Loucy (cell line): ENCODE measurements around the gene TCTN1.

Source experiments
- EZH2phosphoT487 ChIP-seq: fragments of 200-600 bp; IDR thresholded peaks from 2 replicates; pipeline ENCODE4 v1.6.1; 2018; ENCODE audit warnings: antibody characterized with exemption, mild to moderate bottlenecking, moderate library complexity, borderline replicate concordance
- TF ChIP-seq, protein P1 (sequence below): fragments of 200-600 bp; sonication (generic); conservative IDR thresholded peaks from 2 replicates; pipeline ENCODE4 v1.5.1; 2014; ENCODE audit warnings: mild to moderate bottlenecking, antibody characterized with exemption, low read length

- TF ChIP-seq, protein P1, sequence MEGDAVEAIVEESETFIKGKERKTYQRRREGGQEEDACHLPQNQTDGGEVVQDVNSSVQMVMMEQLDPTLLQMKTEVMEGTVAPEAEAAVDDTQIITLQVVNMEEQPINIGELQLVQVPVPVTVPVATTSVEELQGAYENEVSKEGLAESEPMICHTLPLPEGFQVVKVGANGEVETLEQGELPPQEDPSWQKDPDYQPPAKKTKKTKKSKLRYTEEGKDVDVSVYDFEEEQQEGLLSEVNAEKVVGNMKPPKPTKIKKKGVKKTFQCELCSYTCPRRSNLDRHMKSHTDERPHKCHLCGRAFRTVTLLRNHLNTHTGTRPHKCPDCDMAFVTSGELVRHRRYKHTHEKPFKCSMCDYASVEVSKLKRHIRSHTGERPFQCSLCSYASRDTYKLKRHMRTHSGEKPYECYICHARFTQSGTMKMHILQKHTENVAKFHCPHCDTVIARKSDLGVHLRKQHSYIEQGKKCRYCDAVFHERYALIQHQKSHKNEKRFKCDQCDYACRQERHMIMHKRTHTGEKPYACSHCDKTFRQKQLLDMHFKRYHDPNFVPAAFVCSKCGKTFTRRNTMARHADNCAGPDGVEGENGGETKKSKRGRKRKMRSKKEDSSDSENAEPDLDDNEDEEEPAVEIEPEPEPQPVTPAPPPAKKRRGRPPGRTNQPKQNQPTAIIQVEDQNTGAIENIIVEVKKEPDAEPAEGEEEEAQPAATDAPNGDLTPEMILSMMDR = no peak
- no peak for TF ChIP-seq EZH2phosphoT487
Measured at GRCh38 chr12:110670161-110670701, 56.3 kb downstream of the TCTN1 start.
